Measurements from ENCODE around the gene CCDC82.

The CCDC82 gene

GRCh38 chr11:96318399-96318798, 71.3 kb downstream of the CCDC82 start (continued):
- TF ChIP-seq SP2 (tag by site-specific recombination; IDR thresholded peaks at IDR 0.05) (no peak), ZNF350 (tag by site-specific recombination; IDR thresholded peaks at IDR 0.05) (no peak), SCRT1 (tag by site-specific recombination; IDR thresholded peaks at IDR 0.05; ENCODE audit: borderline replicate concordance) (no peak)

GRCh38 chr11:96317985-96318384, 71.7 kb downstream of the CCDC82 start:
- no peaks in the 10 kb centered on the region for H3K36me3 ChIP-seq (ENCODE audit: control insufficient read depth in 2 of 2, insufficient read depth in 1 of 2, low read length in 2 of 2)
- no peaks in the 10 kb centered on the region for H3K9me3 ChIP-seq (ENCODE audit: control insufficient read depth, insufficient read depth, low read depth, low read length)
- TF ChIP-seq ZBTB44 (tag by site-specific recombination; IDR thresholded peaks at IDR 0.05) (no peak), ZNF274 (IDR thresholded peaks at IDR 0.05; ENCODE audit: low read length) (no peak), ZNF274 (tag by site-specific recombination; IDR thresholded peaks at IDR 0.05; ENCODE audit: borderline replicate concordance) (no peak), ZNF449 (tag by site-specific recombination; IDR thresholded peaks at IDR 0.05) (no peak), WT1 (tag by site-specific recombination; IDR thresholded peaks at IDR 0.05) (no peak), ZSCAN18 (tag by site-specific recombination; IDR thresholded peaks at IDR 0.05) (no peak), ZXDB (tag by site-specific recombination; IDR thresholded peaks at IDR 0.05) (no peak), ZNF138 (tag by site-specific recombination; IDR thresholded peaks at IDR 0.05; ENCODE audit: borderline replicate concordance) (no peak), ZFP41 (tag by site-specific recombination; IDR thresholded peaks at IDR 0.05; ENCODE audit: borderline replicate concordance) (no peak), ZNF701 (tag by site-specific recombination; IDR thresholded peaks at IDR 0.05) (no peak), ZNF791 (tag by site-specific recombination; IDR thresholded peaks at IDR 0.05) (no peak), ZNF596 (tag by site-specific recombination; IDR thresholded peaks at IDR 0.05) (no peak)
- ChIA-PET POLR2A (no interaction called here), CTCF (interaction anchor here (1.1 kb wide), 1 partner anchor 25 kb away, joined by 4 read pairs; the partner anchor contains the start of gene MAML2)
- H3K27ac ChIP-seq (ENCODE audit: extremely low read depth, low read depth, low read length), result no peak overlapping the region
- no peak overlapping the region for H3K4me3 ChIP-seq (ENCODE audit: low read depth, low read length)
- no peaks in the 10 kb centered on the region for H3K4me1 ChIP-seq (ENCODE audit: control insufficient read depth, insufficient read depth, low read length)

- Histone ChIP-seq H3K9me3 (ENCODE audit: control insufficient read depth, insufficient read depth, low read depth, low read length) (no peaks in the 10 kb centered on the region), H3K27ac (ENCODE audit: extremely low read depth, low read depth, low read length) (no peak overlapping the region), H3K4me1 (ENCODE audit: control insufficient read depth, insufficient read depth, low read length) (no peaks in the 10 kb centered on the region), H3K4me3 (ENCODE audit: low read depth, low read length) (no peak overlapping the region), H3K36me3 (ENCODE audit: control insufficient read depth in 2 of 2, insufficient read depth in 1 of 2, low read length in 2 of 2) (no peaks in the 10 kb centered on the region)
- TF ChIP-seq ZNF701 (tag by site-specific recombination; IDR thresholded peaks at IDR 0.05) (no peak), BCL6B (tag by site-specific recombination; IDR thresholded peaks at IDR 0.05) (no peak), ZNF362 (tag by site-specific recombination; IDR thresholded peaks at IDR 0.05) (no peak), ZNF398 (tag by site-specific recombination; IDR thresholded peaks at IDR 0.05) (no peak), ZNF324 (tag by site-specific recombination; IDR thresholded peaks at IDR 0.05) (no peak), CTCF (tag by site-specific recombination; IDR thresholded peaks at IDR 0.05) (no peak), PRDM1 (tag by site-specific recombination; IDR thresholded peaks at IDR 0.05) (no peak), ZNF626 (tag by site-specific recombination; IDR thresholded peaks at IDR 0.05) (no peak), ZFP41 (tag by site-specific recombination; IDR thresholded peaks at IDR 0.05; ENCODE audit: borderline replicate concordance) (no peak)
- ChIA-PET CTCF (interaction anchor here (1.1 kb wide), 1 partner anchor 26 kb away, joined by 4 read pairs; the partner anchor contains the start of gene MAML2), POLR2A (no interaction called here)
These were observed 72.1 kb downstream of the CCDC82 start for GRCh38 chr11:96317571-96317970.
